GM12892 (cell line): Measurements from ENCODE around the gene RORB.

Experiments used
- DNase-seq: peaks from one replicate; pipeline ENCODE4 v3.0.0; 2011; ENCODE audit not compliant: insufficient read length
- FAIRE-seq: peaks from 2 replicates; lab custom pipeline; 2011; peaks lifted over from hg19 to GRCh38; lab: Jason Lieb, UNC
- POLR2A ChIP-seq: IDR thresholded peaks from 2 replicates; pipeline ENCODE4 v1.6.1; 2011; ENCODE audit warnings: low read depth, low read length, control low read depth
- POLR2AphosphoS5 ChIP-seq: IDR thresholded peaks from 2 replicates; pipeline ENCODE4 v1.6.1; 2011; ENCODE audit warnings: low read depth, low read length, control low read depth
- TAF1 ChIP-seq: IDR thresholded peaks from 2 replicates; pipeline ENCODE4 v1.6.1; 2011; ENCODE audit warnings: low read depth, mild to moderate bottlenecking, control low read depth, low read length, borderline replicate concordance

Gene RORB

GRCh38 chr9:74630228-74630627, 133.1 kb downstream of the RORB start:
- FAIRE-seq (no peak), DNase-seq (no peak)
- TF ChIP-seq POLR2A: no peak
- no peak for TF ChIP-seq POLR2AphosphoS5
- no peak for TF ChIP-seq TAF1

GRCh38 chr9:74639112-74639511, 142.0 kb downstream of the RORB start:
- no peak for DNase-seq
- FAIRE-seq: no peak
- TF ChIP-seq TAF1 (no peak), POLR2A (no peak), POLR2AphosphoS5 (no peak)

GRCh38 chr9:74642376-74642775, 145.2 kb downstream of the RORB start:
- TF ChIP-seq POLR2A (no peak), POLR2AphosphoS5 (no peak), TAF1 (no peak)
- FAIRE-seq (no peak), DNase-seq (no peak)

GRCh38 chr9:74643303-74643923, 146.3 kb downstream of the RORB start:
- TF ChIP-seq POLR2AphosphoS5 (no peak), TAF1 (no peak)
- FAIRE-seq (no peak), DNase-seq (no peak)

GRCh38 chr9:74644023-74644422, 146.9 kb downstream of the RORB start:
- DNase-seq: no peak
- TF ChIP-seq POLR2AphosphoS5: no peak
- TF ChIP-seq TAF1: no peak
- TF ChIP-seq POLR2A: no peak
- no peak for FAIRE-seq

GRCh38 chr9:74645007-74645639, 148.0 kb downstream of the RORB start:
- DNase-seq (no peak), FAIRE-seq (peak; percentile 33)
- no peak for TF ChIP-seq TAF1
- no peak for TF ChIP-seq POLR2AphosphoS5
- TF ChIP-seq POLR2A: no peak

- no peak for FAIRE-seq
- no peak for DNase-seq
- TF ChIP-seq POLR2A: no peak
- TF ChIP-seq TAF1: no peak
- no peak for TF ChIP-seq POLR2AphosphoS5
Measured at GRCh38 chr9:74653410-74654080, 156.4 kb downstream of the RORB start.

GRCh38 chr9:74662674-74663073, 165.5 kb downstream of the RORB start:
- TF ChIP-seq TAF1 (no peak), POLR2A (no peak), POLR2AphosphoS5 (no peak)
- no peak for FAIRE-seq
- DNase-seq: no peak

- TF ChIP-seq POLR2A (no peak), TAF1 (no peak), POLR2AphosphoS5 (no peak)
- no peak for DNase-seq
- no peak for FAIRE-seq
Measured at GRCh38 chr9:74663439-74663838, 166.3 kb downstream of the RORB start.

GRCh38 chr9:74666625-74667316, 169.6 kb downstream of the RORB start:
- FAIRE-seq (no peak), DNase-seq (no peak)
- no peak for TF ChIP-seq POLR2A
- no peak for TF ChIP-seq TAF1
- TF ChIP-seq POLR2AphosphoS5: no peak

GRCh38 chr9:74672237-74672636, 175.1 kb downstream of the RORB start:
- FAIRE-seq: no peak
- no peak for DNase-seq

GRCh38 chr9:74674077-74674476, 176.9 kb downstream of the RORB start:
- FAIRE-seq: no peak
- no peak for TF ChIP-seq POLR2AphosphoS5
- TF ChIP-seq POLR2A: no peak
- TF ChIP-seq TAF1: no peak
- no peak for DNase-seq

More at GRCh38 chr9:74672237-74672636, 175.1 kb downstream of the RORB start:
- TF ChIP-seq POLR2A (no peak), TAF1 (no peak)
